Hepatocyte (in vitro differentiated cells): Measurements from ENCODE around the gene LIN54. TPM values are rescaled to one million over a fixed set of nuclear protein-coding genes. Genes with fewer than 3 reads are reported as not detected.
A peak's percentile ranks its signal among the peaks of the same experiment; 100 is the strongest.
"Not testable (repeated sequence)": the region's sequence is repeated elsewhere in the genome, so short reads cannot be mapped to it uniquely, and the experiment has no call there.

Source experiments
- DNase-seq: peaks from one replicate; pipeline ENCODE4 v3.0.0-alpha.2; 2016; ENCODE audit warnings: low spot score
- H2AFZ ChIP-seq: fragments of 200-600 bp; sonication (generic); 2 replicates; pipeline ENCODE4 v1.6.0; 2016; ENCODE audit warnings: antibody characterized with exemption, mild to moderate bottlenecking
- H3K27ac ChIP-seq: fragments of 200-600 bp; sonication (generic); 2 replicates; pipeline ENCODE4 v1.5.1; 2016; ENCODE audit warnings: mild to moderate bottlenecking
- H3K27me3 ChIP-seq: fragments of 200-600 bp; sonication (generic); 2 replicates; pipeline ENCODE4 v1.6.1; 2016
- H3K36me3 ChIP-seq: fragments of 200-600 bp; sonication (generic); replicated peaks from 2 replicates; pipeline ENCODE4 v1.5.1; 2016; ENCODE audit warnings: low read depth; ENCODE audit not compliant: insufficient read depth
- H3K4me1 ChIP-seq: fragments of 200-600 bp; sonication (generic); 2 replicates; pipeline ENCODE4 v1.5.1; 2016; ENCODE audit warnings: mild to moderate bottlenecking, moderate library complexity; ENCODE audit not compliant: insufficient read depth
- H3K4me2 ChIP-seq: fragments of 200-600 bp; sonication (generic); 2 replicates; pipeline ENCODE4 v1.6.0; 2016
- H3K4me3 ChIP-seq: fragments of 200-600 bp; sonication (generic); 2 replicates; pipeline ENCODE4 v1.5.1; 2016; ENCODE audit warnings: mild to moderate bottlenecking
- H3K79me2 ChIP-seq: fragments of 200-600 bp; sonication (generic); 2 replicates; pipeline ENCODE4 v1.6.0; 2017; ENCODE audit warnings: mild to moderate bottlenecking
- H3K9me2 ChIP-seq: fragments of 200-600 bp; sonication (generic); replicated peaks from 2 replicates; pipeline ENCODE4 v1.6.0; 2017; ENCODE audit warnings: mild to moderate bottlenecking; ENCODE audit not compliant: insufficient read depth
- H3K9me3 ChIP-seq: fragments of 200-600 bp; sonication (generic); 2 replicates; pipeline ENCODE4 v1.5.1; 2016; ENCODE audit warnings: low read depth, mild to moderate bottlenecking
- H4K20me1 ChIP-seq: fragments of 200-600 bp; sonication (generic); 2 replicates; pipeline ENCODE4 v1.6.0; 2016; ENCODE audit warnings: mild to moderate bottlenecking; ENCODE audit not compliant: insufficient read depth, poor library complexity, severe bottlenecking
- CTCF ChIP-seq: fragments of 200-600 bp; sonication (generic); IDR thresholded peaks from 2 replicates; pipeline ENCODE4 v1.5.1; 2016; ENCODE audit warnings: antibody characterized with exemption, mild to moderate bottlenecking; ENCODE audit not compliant: poor library complexity
- EZH2 ChIP-seq: fragments of 200-600 bp; sonication (generic); IDR thresholded peaks from 2 replicates; pipeline ENCODE4 v1.6.1; 2016; ENCODE audit warnings: antibody characterized with exemption, mild to moderate bottlenecking, borderline replicate concordance
- EZH2phosphoT487 ChIP-seq: fragments of 200-600 bp; sonication (generic); IDR thresholded peaks from one replicate; pipeline ENCODE4 v1.6.1; 2018; ENCODE audit warnings: antibody characterized with exemption, mild to moderate bottlenecking, low read depth, moderate library complexity; ENCODE audit not compliant: unreplicated experiment, severe bottlenecking
- WGBS: methylation state at CpG from one replicate; pipeline ENCODE4 v1.1.6; 2016; ENCODE audit warnings: low lambda C conversion rate; ENCODE audit errors: missing lambda C conversion rate; 5-methylcytosine and 5-hydroxymethylcytosine counted together
- polyA plus RNA-seq: library from polyadenylated mRNA; unstranded; fragments of >200 nt; fragmentation: Nextera tagmentation; extraction: Ambion mirVana; gene quantifications from 2 replicates; pipeline ENCODE4 v1.2.1, GENCODE V29; 2016
- total RNA-seq: library from RNA; depleted of rRNA; stranded (reverse); fragments of >200 nt; gene quantifications from 2 replicates; pipeline ENCODE4 v1.2.3, GENCODE V29; 2014

The LIN54 gene
- total RNA-seq (14.1 and 19.8 TPM in 2 replicates), polyA plus RNA-seq (2.7 and 5.4 TPM in 2 replicates)

- H3K79me2 ChIP-seq: peaks cover 42% of the 10 kb centered on the region
- peak within 1 kb of the TSS; percentile 98 for H3K27ac ChIP-seq
- H2AFZ ChIP-seq: peak within 1 kb of the TSS; percentile 91
- H3K4me1 ChIP-seq: peaks cover 11% of the 10 kb centered on the region
- peak within 1 kb of the TSS; percentile 98 for H3K4me3 ChIP-seq
- H3K9me2 ChIP-seq: no peaks in the 10 kb centered on the region
- H4K20me1 ChIP-seq: no peaks in the 10 kb centered on the region
- H3K4me2 ChIP-seq: peak within 1 kb of the TSS; percentile 93
- no peaks in the 10 kb centered on the region for H3K27me3 ChIP-seq
- no peaks in the 10 kb centered on the region for H3K36me3 ChIP-seq
- no peaks in the 10 kb centered on the region for H3K9me3 ChIP-seq
- TF ChIP-seq EZH2: no peak
- no peak for TF ChIP-seq CTCF
- TF ChIP-seq EZH2phosphoT487: no peak
- peak; percentile 84 for DNase-seq
- under 1% methylated on average over 38 of the region's 54 CpGs for WGBS
Observed at GRCh38 chr4:83010522-83011318, at the start of gene LIN54. Gene LIN54 (minus strand): TSS chr4:83010823. CDS start chr4:82984844, 25,979 bp downstream.

DNA sequence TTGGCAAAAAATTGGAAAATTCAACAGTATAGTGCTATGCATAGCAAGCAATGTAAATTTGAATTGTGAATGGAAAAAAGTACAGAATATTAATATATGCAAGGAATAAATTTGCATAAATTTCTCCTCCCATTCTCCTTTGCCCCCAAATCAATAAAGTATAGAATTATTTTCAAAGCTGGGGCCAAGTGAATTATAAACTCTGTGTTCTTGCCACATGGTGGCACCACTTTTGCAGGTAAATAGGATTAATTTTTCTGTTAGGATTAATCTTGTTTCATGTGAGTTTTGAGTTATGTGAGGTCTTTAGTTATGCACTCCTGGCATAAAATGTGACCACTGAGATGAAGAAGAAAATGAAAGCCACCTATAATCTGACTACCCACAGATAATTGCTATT is 44.3 kb upstream of the LIN54 start:
- TF ChIP-seq EZH2phosphoT487 (no peak), CTCF (peak; percentile 55)
- Histone ChIP-seq H3K79me2 (no peaks in the 10 kb centered on the region), H3K9me2 (no peaks in the 10 kb centered on the region), H3K4me2 (no peak overlapping the region), H4K20me1 (no peaks in the 10 kb centered on the region), H3K27me3 (no peaks in the 10 kb centered on the region), H3K9me3 (no peaks in the 10 kb centered on the region), H2AFZ (no peak overlapping the region), H3K4me1 (no peaks in the 10 kb centered on the region), H3K36me3 (no peaks in the 10 kb centered on the region), H3K4me3 (no peak overlapping the region), H3K27ac (no peak overlapping the region)
- DNase-seq: no peak

DNA sequence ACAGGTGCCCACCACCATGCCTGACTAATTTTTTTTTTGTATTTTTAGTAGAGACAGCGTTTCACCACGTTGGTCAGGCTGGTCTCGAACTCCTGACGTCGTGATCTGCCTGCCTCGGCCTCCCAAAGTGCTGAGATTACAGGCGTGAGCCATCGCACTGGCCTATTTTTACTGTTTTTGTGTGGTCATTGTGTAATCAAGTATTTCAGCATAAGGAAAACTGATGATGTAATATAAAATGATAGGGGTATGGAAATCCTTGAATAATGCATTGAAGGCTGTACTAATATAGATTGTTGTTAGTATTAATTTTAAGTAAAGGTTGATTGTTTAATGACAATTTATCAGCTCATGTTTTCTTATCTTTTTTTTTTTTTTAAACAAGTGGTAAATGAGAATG is 38.2 kb upstream of the LIN54 start:
- H3K27ac ChIP-seq, H4K20me1 ChIP-seq, H3K27me3 ChIP-seq, H3K9me2 ChIP-seq, H3K36me3 ChIP-seq, H3K4me3 ChIP-seq, H2AFZ ChIP-seq, DNase-seq, H3K9me3 ChIP-seq, H3K4me2 ChIP-seq, H3K4me1 ChIP-seq: not testable (repeated sequence)
- peaks cover 20% of the 10 kb centered on the region for H3K79me2 ChIP-seq
- WGBS: 98% methylated on average over 8 of the region's 8 CpGs

DNA sequence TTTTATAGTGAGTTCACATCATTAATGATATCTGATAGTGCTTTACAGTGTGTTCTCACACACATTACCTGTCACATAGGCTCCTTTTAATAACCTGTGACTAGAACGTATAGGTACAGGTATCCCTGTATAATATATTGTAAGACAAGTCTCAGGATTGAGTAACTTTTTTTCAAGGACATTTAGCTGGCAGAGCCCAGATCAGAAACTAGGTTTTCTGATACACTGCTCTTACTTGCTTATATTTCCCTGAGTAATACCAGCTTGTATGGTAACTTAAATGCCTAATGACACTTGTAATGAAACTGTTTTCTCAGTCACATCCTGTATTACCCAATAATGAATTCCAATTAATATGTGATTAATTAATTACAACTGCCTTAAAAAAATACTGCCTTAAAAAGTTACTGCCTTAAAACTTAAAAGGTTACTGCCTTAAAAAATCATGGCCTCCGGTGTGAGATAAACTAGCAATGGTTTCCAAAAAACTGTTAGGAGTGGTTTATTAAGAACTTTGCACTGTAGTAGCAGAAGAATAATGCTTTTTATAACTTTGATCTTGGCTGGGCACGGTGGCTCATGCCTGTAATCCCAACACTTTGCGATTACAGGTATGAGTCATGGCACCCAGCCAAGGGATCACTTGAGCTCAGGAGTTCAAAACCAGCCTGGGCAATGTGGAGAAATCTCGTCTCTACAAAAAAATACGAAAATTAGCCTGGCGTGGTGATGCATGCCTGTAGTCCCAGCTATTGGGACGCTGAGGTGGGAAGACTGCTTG is 36.3 kb upstream of the LIN54 start:
- H3K9me3 ChIP-seq: no peaks in the 10 kb centered on the region

More for the DNA sequence above, 36.3 kb upstream of the LIN54 start:
- no peak overlapping the region for H2AFZ ChIP-seq
- H3K36me3 ChIP-seq: no peaks in the 10 kb centered on the region
- H3K4me2 ChIP-seq: no peak overlapping the region
- no peaks in the 10 kb centered on the region for H3K9me2 ChIP-seq
- WGBS: 89% methylated on average over 8 of the region's 8 CpGs
- no peak for TF ChIP-seq EZH2
- TF ChIP-seq EZH2phosphoT487: no peak
- TF ChIP-seq CTCF: no peak
- no peaks in the 10 kb centered on the region for H3K4me1 ChIP-seq
- H4K20me1 ChIP-seq: peaks cover 4% of the 10 kb centered on the region
- H3K79me2 ChIP-seq: peaks cover 38% of the 10 kb centered on the region
- no peaks in the 10 kb centered on the region for H3K27me3 ChIP-seq
- no peak overlapping the region for H3K4me3 ChIP-seq
- no peak for DNase-seq
- no peak overlapping the region for H3K27ac ChIP-seq
